Measurements from ENCODE around the gene PCDHGA9. TPM values are rescaled to one million over a fixed set of nuclear protein-coding genes. Genes with fewer than 3 reads are reported as not detected.
"Not testable (repeated sequence)": the region's sequence is repeated elsewhere in the genome, so short reads cannot be mapped to it uniquely, and the experiment has no call there.

PCDHGA9 gene
- total and polyA plus RNA-seq, 2 donors = 0.66 to 0.75 TPM

DNA sequence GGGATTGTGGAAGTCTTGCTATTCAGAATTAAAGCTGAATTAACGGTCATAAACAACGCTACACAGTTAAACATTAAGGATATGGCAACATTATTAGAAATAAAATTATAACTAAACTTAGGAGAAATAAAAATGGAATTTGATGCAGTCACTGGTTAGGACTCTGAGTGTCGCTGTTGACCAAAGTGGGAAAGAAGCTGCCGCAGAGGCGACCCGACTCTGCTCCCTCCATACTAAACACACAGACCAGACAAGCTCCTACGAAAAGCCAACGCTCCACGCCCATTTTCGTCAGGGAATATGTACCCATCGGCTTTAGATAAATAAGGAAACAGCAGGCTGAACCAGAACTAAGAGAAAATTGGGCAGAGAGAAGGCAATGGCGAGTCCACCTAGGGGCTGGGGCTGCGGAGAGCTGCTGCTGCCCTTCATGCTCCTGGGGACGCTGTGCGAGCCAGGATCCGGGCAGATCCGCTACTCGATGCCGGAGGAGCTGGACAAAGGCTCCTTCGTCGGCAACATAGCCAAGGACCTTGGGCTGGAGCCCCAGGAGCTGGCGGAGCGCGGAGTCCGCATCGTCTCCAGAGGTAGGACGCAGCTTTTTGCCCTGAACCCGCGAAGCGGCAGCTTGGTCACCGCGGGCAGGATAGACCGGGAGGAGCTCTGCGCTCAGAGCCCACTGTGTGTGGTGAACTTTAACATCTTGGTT is 38.5 kb upstream of the PCDHGA9 start, which contains the start of gene PCDHGA5:
TSS of gene PCDHGA5 (plus strand) at position 211 of the 709 bp plus-strand sequence. CDS start at position 380, 169 bp downstream.
- Histone ChIP-seq H3K9me3 (ENCODE audit: control insufficient read depth in 2 of 2, insufficient read depth in 1 of 2, low read length in 1 of 2) (peaks cover 24 to 37% of the 10 kb centered on the region in 2 donors), H3K4me3 (ENCODE audit: low read length in 2 of 2) (no peak within 1 kb of the TSS), H3K27me3 (ENCODE audit: control insufficient read depth in 2 of 2, insufficient read depth in 1 of 2, low read length in 1 of 2) (peaks cover 13 to 62% of the 10 kb centered on the region in 2 donors), H3K4me1 (ENCODE audit: control insufficient read depth in 2 of 2, insufficient read depth in 2 of 2, low read length in 2 of 2) (peaks cover 0 to 3% of the 10 kb centered on the region in 2 donors), H3K36me3 (ENCODE audit: control insufficient read depth in 2 of 2, insufficient read depth in 2 of 2, low read length in 1 of 2) (no peaks in the 10 kb centered on the region), H3K27ac (ENCODE audit: low read depth in 1 of 2, low read length in 1 of 2) (no peak within 1 kb of the TSS)
- 29% methylated on average over 34 of the region's 34 CpGs for WGBS
- no peak for DNase-seq (ENCODE audit: low read depth in 6 of 9, low spot score in 9 of 9)

DNA sequence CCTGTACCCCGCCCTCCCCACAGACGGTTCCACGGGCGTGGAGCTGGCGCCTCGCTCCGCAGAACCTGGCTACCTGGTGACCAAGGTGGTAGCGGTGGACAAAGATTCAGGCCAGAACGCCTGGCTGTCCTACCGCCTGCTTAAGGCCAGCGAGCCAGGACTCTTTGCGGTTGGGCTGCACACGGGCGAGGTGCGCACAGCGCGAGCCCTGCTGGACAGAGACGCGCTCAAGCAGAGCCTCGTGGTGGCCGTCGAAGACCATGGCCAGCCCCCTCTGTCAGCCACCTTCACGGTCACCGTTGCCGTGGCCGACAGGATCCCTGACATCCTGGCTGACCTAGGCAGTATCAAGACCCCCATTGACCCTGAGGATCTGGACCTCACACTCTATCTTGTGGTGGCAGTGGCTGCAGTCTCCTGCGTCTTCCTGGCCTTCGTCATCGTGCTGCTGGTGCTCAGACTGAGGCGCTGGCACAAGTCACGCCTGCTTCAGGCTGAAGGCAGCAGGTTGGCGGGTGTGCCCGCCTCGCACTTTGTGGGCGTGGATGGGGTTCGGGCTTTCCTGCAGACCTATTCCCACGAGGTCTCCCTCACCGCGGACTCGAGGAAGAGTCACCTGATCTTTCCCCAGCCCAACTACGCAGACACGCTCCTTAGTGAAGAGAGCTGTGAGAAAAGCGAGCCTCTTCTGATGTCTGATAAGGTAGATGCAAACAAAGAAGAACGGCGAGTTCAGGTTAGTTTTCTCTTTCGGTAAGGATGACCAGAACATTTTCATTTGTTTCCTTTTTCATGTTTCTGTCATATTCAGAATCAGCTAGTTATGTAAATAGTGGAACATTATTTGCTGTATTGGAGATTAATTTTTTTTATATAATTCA is 36.3 kb upstream of the PCDHGA9 start:
- Histone ChIP-seq H3K4me1 (ENCODE audit: control insufficient read depth in 2 of 2, insufficient read depth in 2 of 2, low read length in 2 of 2) (no peaks in the 10 kb centered on the region), H3K27ac (ENCODE audit: low read depth in 1 of 2, low read length in 1 of 2) (no peak overlapping the region), H3K9me3 (ENCODE audit: control insufficient read depth in 2 of 2, insufficient read depth in 1 of 2, low read length in 1 of 2) (peaks cover 19 to 43% of the 10 kb centered on the region in 2 donors), H3K4me3 (ENCODE audit: low read length in 2 of 2) (no peak overlapping the region), H3K36me3 (ENCODE audit: control insufficient read depth in 2 of 2, insufficient read depth in 2 of 2, low read length in 1 of 2) (no peaks in the 10 kb centered on the region), H3K27me3 (ENCODE audit: control insufficient read depth in 2 of 2, insufficient read depth in 1 of 2, low read length in 1 of 2) (peaks cover 10 to 65% of the 10 kb centered on the region in 2 donors)
- WGBS = 41% methylated on average over 46 of the region's 46 CpGs
- no peak for DNase-seq (ENCODE audit: low read depth in 6 of 9, low spot score in 9 of 9)

DNA sequence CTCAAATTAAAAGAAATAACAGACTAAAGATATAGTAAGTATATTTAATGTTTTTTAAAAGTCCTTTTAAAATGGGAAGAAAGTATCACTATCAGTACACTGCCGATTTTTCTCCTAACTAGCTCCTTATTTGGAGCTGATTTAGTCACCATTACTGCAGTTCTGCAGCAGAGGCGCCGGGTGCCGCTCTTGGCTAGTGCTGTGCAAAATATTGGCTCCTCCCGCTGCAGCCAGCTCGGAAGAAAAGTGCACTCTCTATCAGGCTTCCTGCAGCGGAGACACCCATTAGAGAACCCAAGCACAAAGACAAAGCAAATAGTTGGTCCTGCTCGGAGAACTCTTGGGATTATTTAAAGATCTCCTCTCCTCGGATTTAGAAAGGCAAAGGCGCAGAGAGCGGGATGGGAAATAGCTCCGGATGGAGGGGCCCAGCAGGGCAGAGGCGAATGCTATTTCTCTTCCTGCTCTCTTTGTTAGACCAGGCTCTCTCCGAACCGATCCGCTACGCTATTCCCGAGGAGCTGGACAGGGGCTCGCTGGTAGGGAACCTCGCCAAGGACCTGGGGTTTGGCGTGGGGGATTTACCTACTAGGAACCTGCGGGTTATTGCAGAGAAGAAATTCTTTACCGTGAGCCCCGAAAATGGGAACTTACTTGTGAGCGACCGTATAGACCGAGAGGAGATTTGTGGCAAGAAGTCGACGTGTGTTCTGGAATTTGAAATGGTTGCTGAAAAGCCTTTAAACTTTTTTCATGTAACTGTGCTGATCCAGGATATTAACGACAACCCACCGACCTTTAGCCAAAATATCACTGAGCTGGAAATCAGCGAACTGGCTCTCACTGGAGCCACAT is 32.4 kb upstream of the PCDHGA9 start, which contains the start of gene PCDHGB3:
TSS of gene PCDHGB3 (plus strand) at position 249 of the 855 bp plus-strand sequence. CDS start at position 402, 153 bp downstream.
- no peaks in the 10 kb centered on the region for H3K4me1 ChIP-seq (ENCODE audit: control insufficient read depth in 2 of 2, insufficient read depth in 2 of 2, low read length in 2 of 2)
- H3K36me3 ChIP-seq (ENCODE audit: control insufficient read depth in 2 of 2, insufficient read depth in 2 of 2, low read length in 1 of 2) = no peaks in the 10 kb centered on the region
- H3K27ac ChIP-seq (ENCODE audit: low read depth in 1 of 2, low read length in 1 of 2) = no peak within 1 kb of the TSS
- H3K4me3 ChIP-seq (ENCODE audit: low read length in 2 of 2) = peak within 1 kb of the TSS; percentile 12 to 19
- 18% methylated on average over 32 of the region's 32 CpGs for WGBS
- DNase-seq (ENCODE audit: low read depth in 6 of 9, low spot score in 9 of 9) = peak in 1 of 9 donors; percentile 39
- H3K9me3 ChIP-seq (ENCODE audit: control insufficient read depth in 2 of 2, insufficient read depth in 1 of 2, low read length in 1 of 2) = peaks cover 16 to 49% of the 10 kb centered on the region in 2 donors
- H3K27me3 ChIP-seq (ENCODE audit: control insufficient read depth in 2 of 2, insufficient read depth in 1 of 2, low read length in 1 of 2) = peaks cover 0 to 68% of the 10 kb centered on the region in 2 donors

DNA sequence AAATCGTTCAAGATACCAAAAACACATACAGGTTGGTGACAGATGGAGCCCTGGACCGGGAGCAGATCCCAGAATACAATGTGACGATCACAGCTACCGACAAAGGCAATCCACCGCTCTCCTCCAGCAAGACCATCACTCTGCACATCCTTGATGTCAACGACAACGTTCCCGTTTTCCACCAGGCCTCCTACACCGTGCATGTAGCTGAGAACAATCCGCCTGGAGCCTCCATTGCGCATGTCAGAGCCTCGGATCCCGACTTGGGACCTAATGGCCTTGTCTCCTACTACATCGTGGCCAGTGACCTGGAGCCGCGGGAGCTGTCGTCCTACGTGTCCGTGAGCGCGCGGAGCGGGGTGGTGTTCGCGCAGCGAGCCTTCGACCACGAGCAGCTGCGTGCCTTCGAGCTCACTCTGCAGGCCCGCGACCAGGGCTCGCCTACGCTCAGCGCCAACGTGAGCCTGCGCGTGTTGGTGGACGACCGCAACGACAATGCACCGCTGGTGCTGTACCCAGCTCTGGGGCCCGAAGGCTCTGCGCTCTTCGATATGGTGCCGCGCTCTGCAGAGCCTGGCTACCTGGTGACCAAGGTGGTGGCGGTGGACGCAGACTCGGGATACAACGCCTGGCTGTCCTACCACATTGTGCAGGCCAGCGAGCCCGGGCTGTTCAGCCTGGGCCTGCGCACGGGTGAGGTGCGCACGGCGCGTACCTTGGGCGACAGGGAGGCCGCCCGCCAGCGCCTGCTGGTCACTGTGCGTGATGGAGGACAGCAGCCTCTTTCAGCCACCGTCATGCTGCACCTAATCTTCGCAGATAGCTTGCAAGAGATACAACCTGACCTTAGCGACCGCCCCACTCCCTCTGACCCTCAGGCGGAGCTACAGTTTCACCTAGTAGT is 30.8 kb upstream of the PCDHGA9 start:
- WGBS = 44% methylated on average over 69 of the region's 69 CpGs
- Histone ChIP-seq H3K27ac (ENCODE audit: low read depth in 1 of 2, low read length in 1 of 2) (no peak overlapping the region), H3K27me3 (ENCODE audit: control insufficient read depth in 2 of 2, insufficient read depth in 1 of 2, low read length in 1 of 2) (peaks cover 0 to 65% of the 10 kb centered on the region in 2 donors), H3K4me1 (ENCODE audit: control insufficient read depth in 2 of 2, insufficient read depth in 2 of 2, low read length in 2 of 2) (no peaks in the 10 kb centered on the region), H3K4me3 (ENCODE audit: low read length in 2 of 2) (no peak overlapping the region), H3K9me3 (ENCODE audit: control insufficient read depth in 2 of 2, insufficient read depth in 1 of 2, low read length in 1 of 2) (peaks cover 12 to 50% of the 10 kb centered on the region in 2 donors), H3K36me3 (ENCODE audit: control insufficient read depth in 2 of 2, insufficient read depth in 2 of 2, low read length in 1 of 2) (no peaks in the 10 kb centered on the region)
- DNase-seq (ENCODE audit: low read depth in 6 of 9, low spot score in 9 of 9) = no peak

DNA sequence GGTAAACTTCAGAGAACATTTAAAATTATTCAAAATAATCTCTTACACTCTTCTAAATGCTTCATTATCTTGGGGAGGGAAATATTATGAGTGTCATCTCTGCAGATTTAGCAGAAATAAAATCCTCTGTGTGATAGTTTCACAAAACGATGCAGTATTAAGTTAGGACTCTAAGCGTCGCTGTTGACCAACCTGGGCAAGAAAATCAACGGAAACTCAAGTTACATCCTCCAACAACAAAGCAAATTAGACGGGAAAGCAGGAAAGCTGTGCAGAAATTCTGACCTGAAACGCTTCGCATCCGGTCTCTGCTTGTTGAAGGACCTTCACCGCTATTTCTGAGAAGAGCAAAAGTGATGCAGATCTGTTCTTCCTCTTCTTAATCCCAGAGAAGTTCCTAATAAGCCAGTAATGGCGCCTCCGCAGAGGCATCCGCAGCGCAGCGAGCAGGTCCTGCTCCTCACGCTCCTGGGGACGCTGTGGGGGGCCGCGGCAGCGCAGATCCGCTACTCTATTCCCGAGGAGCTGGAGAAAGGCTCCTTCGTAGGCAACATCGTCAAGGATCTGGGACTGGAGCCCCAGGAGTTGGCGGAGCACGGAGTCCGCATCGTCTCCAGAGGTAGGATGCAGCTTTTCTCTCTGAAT is 28.8 kb upstream of the PCDHGA9 start, which contains the start of gene PCDHGA6:
TSS of gene PCDHGA6 (plus strand) at position 219 of the 645 bp plus-strand sequence. CDS start at position 412, 193 bp downstream.
- no peak within 1 kb of the TSS for H3K27ac ChIP-seq (ENCODE audit: low read depth in 1 of 2, low read length in 1 of 2)
- H3K4me3 ChIP-seq (ENCODE audit: low read length in 2 of 2) = no peak within 1 kb of the TSS
- DNase-seq (ENCODE audit: low read depth in 6 of 9, low spot score in 9 of 9) = peak in 1 of 9 donors; percentile 9
- WGBS = 28% methylated on average over 27 of the region's 27 CpGs
- peaks cover 0 to 61% of the 10 kb centered on the region in 2 donors for H3K27me3 ChIP-seq (ENCODE audit: control insufficient read depth in 2 of 2, insufficient read depth in 1 of 2, low read length in 1 of 2)
- no peaks in the 10 kb centered on the region for H3K36me3 ChIP-seq (ENCODE audit: control insufficient read depth in 2 of 2, insufficient read depth in 2 of 2, low read length in 1 of 2)
- H3K4me1 ChIP-seq (ENCODE audit: control insufficient read depth in 2 of 2, insufficient read depth in 2 of 2, low read length in 2 of 2) = no peaks in the 10 kb centered on the region
- H3K9me3 ChIP-seq (ENCODE audit: control insufficient read depth in 2 of 2, insufficient read depth in 1 of 2, low read length in 1 of 2) = peaks cover 12 to 54% of the 10 kb centered on the region in 2 donors

DNA sequence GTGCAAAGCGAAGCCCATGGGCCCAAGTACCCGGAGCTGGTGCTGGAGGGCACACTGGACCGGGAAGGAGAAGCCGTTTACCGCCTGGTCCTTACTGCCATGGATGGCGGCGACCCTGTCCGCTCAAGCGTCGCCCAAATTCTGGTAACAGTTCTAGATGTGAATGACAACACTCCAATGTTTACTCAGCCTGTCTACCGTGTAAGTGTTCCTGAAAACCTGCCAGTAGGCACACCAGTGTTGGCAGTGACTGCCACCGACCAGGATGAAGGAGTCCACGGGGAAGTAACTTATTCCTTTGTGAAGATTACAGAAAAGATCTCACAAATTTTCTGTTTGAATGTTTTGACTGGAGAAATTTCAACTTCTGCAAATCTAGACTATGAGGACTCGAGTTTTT is 28.0 kb upstream of the PCDHGA9 start:
- Histone ChIP-seq H3K4me3 (ENCODE audit: low read length in 2 of 2) (no peak overlapping the region), H3K36me3 (ENCODE audit: control insufficient read depth in 2 of 2, insufficient read depth in 2 of 2, low read length in 1 of 2) (no peaks in the 10 kb centered on the region), H3K27me3 (ENCODE audit: control insufficient read depth in 2 of 2, insufficient read depth in 1 of 2, low read length in 1 of 2) (peaks cover 0 to 59% of the 10 kb centered on the region in 2 donors), H3K9me3 (ENCODE audit: control insufficient read depth in 2 of 2, insufficient read depth in 1 of 2, low read length in 1 of 2) (peaks cover 12 to 54% of the 10 kb centered on the region in 2 donors), H3K27ac (ENCODE audit: low read depth in 1 of 2, low read length in 1 of 2) (no peak overlapping the region), H3K4me1 (ENCODE audit: control insufficient read depth in 2 of 2, insufficient read depth in 2 of 2, low read length in 2 of 2) (no peaks in the 10 kb centered on the region)
- DNase-seq (ENCODE audit: low read depth in 6 of 9, low spot score in 9 of 9) = no peak
- whole genome bisulfite sequencing = 69% methylated on average over 14 of the region's 14 CpGs

DNA sequence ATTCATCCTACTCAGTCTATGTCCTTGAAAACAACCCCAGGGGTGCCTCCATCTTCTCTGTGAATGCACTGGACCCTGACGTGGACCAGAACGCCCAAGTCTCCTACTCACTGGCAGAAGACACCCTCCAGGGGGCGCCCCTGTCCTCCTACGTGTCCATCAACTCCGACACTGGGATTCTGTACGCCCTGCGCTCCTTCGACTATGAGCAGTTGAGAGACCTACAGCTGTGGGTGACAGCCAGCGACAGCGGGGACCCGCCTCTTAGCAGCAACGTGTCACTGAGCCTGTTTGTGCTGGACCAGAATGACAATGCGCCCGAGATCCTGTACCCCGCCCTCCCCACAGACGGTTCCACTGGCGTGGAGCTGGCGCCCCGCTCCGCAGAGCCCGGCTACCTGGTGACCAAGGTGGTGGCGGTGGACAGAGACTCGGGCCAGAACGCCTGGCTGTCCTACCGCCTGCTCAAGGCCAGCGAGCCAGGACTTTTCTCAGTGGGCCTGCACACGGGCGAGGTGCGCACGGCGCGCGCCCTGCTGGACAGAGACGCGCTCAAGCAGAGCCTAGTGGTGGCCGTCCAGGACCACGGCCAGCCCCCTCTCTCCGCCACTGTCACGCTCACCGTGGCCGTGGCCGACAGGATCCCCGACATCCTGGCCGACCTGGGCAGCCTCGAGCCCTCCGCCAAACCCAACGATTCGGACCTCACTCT is 27.0 kb upstream of the PCDHGA9 start:
- not testable (repeated sequence) for H3K27ac ChIP-seq (ENCODE audit: low read depth in 1 of 2, low read length in 1 of 2); H3K36me3 ChIP-seq (ENCODE audit: control insufficient read depth in 2 of 2, insufficient read depth in 2 of 2, low read length in 1 of 2); H3K4me1 ChIP-seq (ENCODE audit: control insufficient read depth in 2 of 2, insufficient read depth in 2 of 2, low read length in 2 of 2); H3K4me3 ChIP-seq (ENCODE audit: low read length in 2 of 2); DNase-seq (ENCODE audit: low read depth in 6 of 9, low spot score in 9 of 9)
- H3K27me3 ChIP-seq (ENCODE audit: control insufficient read depth in 2 of 2, insufficient read depth in 1 of 2, low read length in 1 of 2) = peaks cover 0 to 50% of the 10 kb centered on the region in 2 donors
- WGBS = 62% methylated on average over 40 of the region's 48 CpGs
- H3K9me3 ChIP-seq (ENCODE audit: control insufficient read depth in 2 of 2, insufficient read depth in 1 of 2, low read length in 1 of 2) = peaks cover 12 to 47% of the 10 kb centered on the region in 2 donors

Measured in thymus (tissue), 11 donors.